ENCODE results near the gene KRAS.

DNA sequence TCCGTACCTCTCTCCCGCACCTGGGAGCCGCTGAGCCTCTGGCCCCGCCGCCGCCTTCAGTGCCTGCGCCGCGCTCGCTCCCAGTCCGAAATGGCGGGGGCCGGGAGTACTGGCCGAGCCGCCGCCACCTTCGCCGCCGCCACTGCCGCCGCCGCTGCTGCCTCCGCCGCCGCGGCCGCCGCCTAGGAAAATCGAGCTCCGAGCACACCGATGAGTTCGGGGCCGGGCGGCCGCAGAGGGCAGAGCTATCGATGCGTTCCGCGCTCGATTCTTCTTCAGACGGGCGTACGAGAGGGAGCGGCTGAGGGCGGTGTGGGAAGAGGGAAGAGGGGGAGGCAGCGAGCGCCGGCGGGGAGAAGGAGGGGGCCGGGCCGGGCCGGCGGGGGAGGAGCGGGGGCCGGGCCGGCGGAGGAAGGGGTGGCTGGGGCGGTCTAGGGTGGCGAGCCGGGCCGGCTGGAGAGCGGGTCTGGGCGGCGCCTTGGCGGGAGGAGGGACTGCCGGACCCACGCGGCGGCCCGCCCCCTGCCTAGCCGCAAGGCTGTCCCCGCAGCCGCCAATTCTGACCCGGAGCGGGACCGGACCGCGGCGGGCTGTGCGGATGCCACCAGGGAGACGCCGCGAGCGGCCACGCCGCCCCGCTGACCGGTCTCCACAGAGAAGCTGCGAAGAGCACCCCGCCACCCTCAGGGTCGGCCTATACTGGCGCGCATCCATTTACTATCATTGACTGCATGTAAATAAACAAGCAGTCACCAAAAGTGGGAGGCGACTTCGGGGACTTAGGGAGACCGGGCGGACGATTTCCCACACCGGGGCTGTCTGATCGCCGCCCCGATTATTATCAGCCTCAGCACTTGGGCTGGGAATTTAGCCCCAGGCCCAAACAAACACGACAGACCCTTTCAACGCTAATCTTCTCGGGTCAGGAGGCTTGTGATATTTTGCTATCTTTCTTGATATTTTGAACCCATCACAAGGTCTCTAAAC is at the start of gene KRAS:
- TF ChIP-seq, protein P1, sequence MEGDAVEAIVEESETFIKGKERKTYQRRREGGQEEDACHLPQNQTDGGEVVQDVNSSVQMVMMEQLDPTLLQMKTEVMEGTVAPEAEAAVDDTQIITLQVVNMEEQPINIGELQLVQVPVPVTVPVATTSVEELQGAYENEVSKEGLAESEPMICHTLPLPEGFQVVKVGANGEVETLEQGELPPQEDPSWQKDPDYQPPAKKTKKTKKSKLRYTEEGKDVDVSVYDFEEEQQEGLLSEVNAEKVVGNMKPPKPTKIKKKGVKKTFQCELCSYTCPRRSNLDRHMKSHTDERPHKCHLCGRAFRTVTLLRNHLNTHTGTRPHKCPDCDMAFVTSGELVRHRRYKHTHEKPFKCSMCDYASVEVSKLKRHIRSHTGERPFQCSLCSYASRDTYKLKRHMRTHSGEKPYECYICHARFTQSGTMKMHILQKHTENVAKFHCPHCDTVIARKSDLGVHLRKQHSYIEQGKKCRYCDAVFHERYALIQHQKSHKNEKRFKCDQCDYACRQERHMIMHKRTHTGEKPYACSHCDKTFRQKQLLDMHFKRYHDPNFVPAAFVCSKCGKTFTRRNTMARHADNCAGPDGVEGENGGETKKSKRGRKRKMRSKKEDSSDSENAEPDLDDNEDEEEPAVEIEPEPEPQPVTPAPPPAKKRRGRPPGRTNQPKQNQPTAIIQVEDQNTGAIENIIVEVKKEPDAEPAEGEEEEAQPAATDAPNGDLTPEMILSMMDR (conservative IDR thresholded peaks at IDR 0.05) = no peak
- no peak for TF ChIP-seq EZH2 (IDR thresholded peaks at IDR 0.05; ENCODE audit: low read depth)

Measured in PC-9 (cell line).